ENCODE results near the gene ATXN3. TPM values are rescaled to one million over a fixed set of nuclear protein-coding genes. Genes with fewer than 3 reads are reported as not detected.

ATXN3 gene
- total RNA-seq, 1 experiment from 2014 or later: 14.6 TPM

DNA sequence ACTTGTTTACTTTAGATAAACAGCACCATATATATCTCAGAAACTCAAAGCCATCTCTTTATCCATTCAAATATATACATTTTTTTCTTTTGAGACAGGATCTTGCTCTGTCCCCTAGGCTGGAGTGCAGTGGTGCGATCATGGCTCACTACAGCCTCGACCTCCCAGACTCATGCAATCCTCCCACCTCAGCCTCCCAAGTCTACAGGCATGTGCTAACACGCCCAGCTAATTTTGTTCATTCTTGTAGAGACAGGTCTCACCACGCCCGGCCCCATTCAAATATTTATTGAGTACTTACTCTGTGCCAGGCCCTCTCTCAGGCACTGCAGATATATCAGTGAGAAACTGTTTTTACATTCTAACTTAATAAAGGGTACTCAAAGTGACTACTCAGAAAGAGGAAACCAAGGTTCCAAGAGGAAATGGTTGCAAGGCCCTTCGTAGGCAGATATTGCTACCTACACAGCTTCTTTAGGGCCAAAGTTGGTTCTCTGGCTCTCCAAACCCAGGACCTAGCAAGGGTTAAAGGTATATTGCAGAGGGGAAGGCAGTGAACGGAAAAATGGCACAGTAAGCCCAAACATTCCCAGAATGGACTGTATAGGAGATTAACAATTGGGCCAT is 2.9 kb downstream of the ATXN3 start:
- H3K36me3 ChIP-seq (ENCODE audit: control insufficient read depth, insufficient read depth, low read length): peaks cover 2% of the 10 kb centered on the region; the same call in 1 of the 2 replicates
- no peaks in the 10 kb centered on the region for H3K27me3 ChIP-seq (ENCODE audit: control insufficient read depth, insufficient read depth, low read length)
- BruUV-seq (replicated peaks): no TSS peak
- no peak overlapping the region for H3K27ac ChIP-seq (ENCODE audit: low read length)
- no peak for TF ChIP-seq SIN3A (IDR thresholded peaks at IDR 0.05; ENCODE audit: borderline replicate concordance, insufficient read depth, low read depth, low read length)
- TF ChIP-seq, protein P1, sequence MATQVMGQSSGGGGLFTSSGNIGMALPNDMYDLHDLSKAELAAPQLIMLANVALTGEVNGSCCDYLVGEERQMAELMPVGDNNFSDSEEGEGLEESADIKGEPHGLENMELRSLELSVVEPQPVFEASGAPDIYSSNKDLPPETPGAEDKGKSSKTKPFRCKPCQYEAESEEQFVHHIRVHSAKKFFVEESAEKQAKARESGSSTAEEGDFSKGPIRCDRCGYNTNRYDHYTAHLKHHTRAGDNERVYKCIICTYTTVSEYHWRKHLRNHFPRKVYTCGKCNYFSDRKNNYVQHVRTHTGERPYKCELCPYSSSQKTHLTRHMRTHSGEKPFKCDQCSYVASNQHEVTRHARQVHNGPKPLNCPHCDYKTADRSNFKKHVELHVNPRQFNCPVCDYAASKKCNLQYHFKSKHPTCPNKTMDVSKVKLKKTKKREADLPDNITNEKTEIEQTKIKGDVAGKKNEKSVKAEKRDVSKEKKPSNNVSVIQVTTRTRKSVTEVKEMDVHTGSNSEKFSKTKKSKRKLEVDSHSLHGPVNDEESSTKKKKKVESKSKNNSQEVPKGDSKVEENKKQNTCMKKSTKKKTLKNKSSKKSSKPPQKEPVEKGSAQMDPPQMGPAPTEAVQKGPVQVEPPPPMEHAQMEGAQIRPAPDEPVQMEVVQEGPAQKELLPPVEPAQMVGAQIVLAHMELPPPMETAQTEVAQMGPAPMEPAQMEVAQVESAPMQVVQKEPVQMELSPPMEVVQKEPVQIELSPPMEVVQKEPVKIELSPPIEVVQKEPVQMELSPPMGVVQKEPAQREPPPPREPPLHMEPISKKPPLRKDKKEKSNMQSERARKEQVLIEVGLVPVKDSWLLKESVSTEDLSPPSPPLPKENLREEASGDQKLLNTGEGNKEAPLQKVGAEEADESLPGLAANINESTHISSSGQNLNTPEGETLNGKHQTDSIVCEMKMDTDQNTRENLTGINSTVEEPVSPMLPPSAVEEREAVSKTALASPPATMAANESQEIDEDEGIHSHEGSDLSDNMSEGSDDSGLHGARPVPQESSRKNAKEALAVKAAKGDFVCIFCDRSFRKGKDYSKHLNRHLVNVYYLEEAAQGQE (IDR thresholded peaks at IDR 0.05; ENCODE audit: insufficient read depth in 1 of 2, low read depth in 2 of 2, low read length in 1 of 2): no peak
- TF ChIP-seq POLR2AphosphoS5 (IDR thresholded peaks at IDR 0.05; ENCODE audit: low read depth, low read length): no peak
- TF ChIP-seq, protein P2, sequence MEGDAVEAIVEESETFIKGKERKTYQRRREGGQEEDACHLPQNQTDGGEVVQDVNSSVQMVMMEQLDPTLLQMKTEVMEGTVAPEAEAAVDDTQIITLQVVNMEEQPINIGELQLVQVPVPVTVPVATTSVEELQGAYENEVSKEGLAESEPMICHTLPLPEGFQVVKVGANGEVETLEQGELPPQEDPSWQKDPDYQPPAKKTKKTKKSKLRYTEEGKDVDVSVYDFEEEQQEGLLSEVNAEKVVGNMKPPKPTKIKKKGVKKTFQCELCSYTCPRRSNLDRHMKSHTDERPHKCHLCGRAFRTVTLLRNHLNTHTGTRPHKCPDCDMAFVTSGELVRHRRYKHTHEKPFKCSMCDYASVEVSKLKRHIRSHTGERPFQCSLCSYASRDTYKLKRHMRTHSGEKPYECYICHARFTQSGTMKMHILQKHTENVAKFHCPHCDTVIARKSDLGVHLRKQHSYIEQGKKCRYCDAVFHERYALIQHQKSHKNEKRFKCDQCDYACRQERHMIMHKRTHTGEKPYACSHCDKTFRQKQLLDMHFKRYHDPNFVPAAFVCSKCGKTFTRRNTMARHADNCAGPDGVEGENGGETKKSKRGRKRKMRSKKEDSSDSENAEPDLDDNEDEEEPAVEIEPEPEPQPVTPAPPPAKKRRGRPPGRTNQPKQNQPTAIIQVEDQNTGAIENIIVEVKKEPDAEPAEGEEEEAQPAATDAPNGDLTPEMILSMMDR (IDR thresholded peaks at IDR 0.05): no peak
- TF ChIP-seq TCF7L2 (IDR thresholded peaks at IDR 0.05; ENCODE audit: low read depth, low read length): no peak
- CTCF ChIA-PET: no interaction called here
- DNase-seq (ENCODE audit: low read depth, low spot score) (no peak), ATAC-seq (no peak)
- H3K9me3 ChIP-seq (ENCODE audit: control insufficient read depth, insufficient read depth, low read depth, low read length): no peaks in the 10 kb centered on the region
- no peak overlapping the region for H3K4me3 ChIP-seq (ENCODE audit: low read depth in 2 of 2, low read length in 2 of 2)
- peaks cover 9% of the 10 kb centered on the region; the same call in 1 of the 2 replicates for H3K4me1 ChIP-seq (ENCODE audit: control insufficient read depth, insufficient read depth, low read length)
- intact Hi-C loops (cut with micrococcal nuclease; ENCODE audit: unreplicated experiment) (no loop called here), in situ Hi-C loops (cut with HindIII; ENCODE audit: low pct_unique_long_range_greater_than_20kb, low sequenced_read_pairs) (no loop called here)
- POLR2A ChIA-PET: no interaction called here

DNA sequence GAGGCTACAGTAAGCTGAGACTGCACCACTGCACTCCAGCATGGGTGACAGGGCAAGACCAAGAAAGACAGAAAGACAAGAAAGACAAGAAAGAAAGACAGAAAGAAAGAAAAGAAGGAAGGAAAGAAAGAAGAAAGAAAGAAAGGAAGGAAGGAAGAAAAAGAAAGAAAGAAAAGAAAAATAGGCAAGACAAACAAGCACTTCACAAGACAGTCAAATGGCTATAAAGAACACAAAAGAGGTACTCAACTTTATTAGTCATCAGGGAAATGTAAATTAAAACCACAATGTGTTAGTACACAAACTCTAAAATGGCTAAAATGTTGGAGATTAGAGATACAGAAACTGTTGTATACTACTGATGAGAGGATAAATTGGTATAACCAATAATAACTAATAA is 6.6 kb downstream of the ATXN3 start:
- Histone ChIP-seq H3K4me3 (ENCODE audit: low read depth in 2 of 2, low read length in 2 of 2) (no peak overlapping the region), H3K36me3 (ENCODE audit: control insufficient read depth, insufficient read depth, low read length) (no peaks in the 10 kb centered on the region), H3K27me3 (ENCODE audit: control insufficient read depth, insufficient read depth, low read length) (no peaks in the 10 kb centered on the region), H3K9me3 (ENCODE audit: control insufficient read depth, insufficient read depth, low read depth, low read length) (no peaks in the 10 kb centered on the region), H3K4me1 (ENCODE audit: control insufficient read depth, insufficient read depth, low read length) (peaks cover 9% of the 10 kb centered on the region; the same call in 1 of the 2 replicates), H3K27ac (ENCODE audit: low read length) (no peak overlapping the region)
- intact Hi-C loops (cut with micrococcal nuclease; ENCODE audit: unreplicated experiment) (no loop called here), in situ Hi-C loops (cut with HindIII; ENCODE audit: low pct_unique_long_range_greater_than_20kb, low sequenced_read_pairs) (no loop called here)
- ChIA-PET CTCF (no interaction called here), POLR2A (no interaction called here)
- ATAC-seq (no peak), DNase-seq (ENCODE audit: low read depth, low spot score) (no peak)
- BruUV-seq (replicated peaks): no TSS peak
- TF ChIP-seq TCF7L2 (IDR thresholded peaks at IDR 0.05; ENCODE audit: low read depth, low read length) (no peak), SIN3A (IDR thresholded peaks at IDR 0.05; ENCODE audit: borderline replicate concordance, insufficient read depth, low read depth, low read length) (no peak), POLR2AphosphoS5 (IDR thresholded peaks at IDR 0.05; ENCODE audit: low read depth, low read length) (no peak)
- TF ChIP-seq, protein P1 (IDR thresholded peaks at IDR 0.05; ENCODE audit: insufficient read depth in 1 of 2, low read depth in 2 of 2, low read length in 1 of 2): no peak
- TF ChIP-seq, protein P2 (IDR thresholded peaks at IDR 0.05): no peak

Data from Panc1 (cell line).